K562 (cell line): Measurements from ENCODE around the gene ASIC1. TPM values are rescaled to one million over a fixed set of nuclear protein-coding genes. Genes with fewer than 3 reads are reported as not detected.
A peak's percentile ranks its signal among the peaks of the same experiment; 100 is the strongest.

ENCODE experiments used
- ARID4B ChIP-seq: sonication (generic); formaldehyde crosslinking; IDR thresholded peaks from 2 replicates; pipeline ENCODE4 v1.8.0; 2022; ENCODE audit warnings: mild to moderate bottlenecking, missing genetic modification reagents
- CTCFL ChIP-seq: IDR thresholded peaks from 2 replicates; pipeline ENCODE4 v1.6.1; 2011; ENCODE audit warnings: borderline replicate concordance, low read depth, mild to moderate bottlenecking, moderate library complexity, low read length; ENCODE audit not compliant: insufficient read depth, poor library complexity, severe bottlenecking
- GTF2F1 ChIP-seq: IDR thresholded peaks from 2 replicates; pipeline ENCODE4 v1.6.1; 2011; ENCODE audit warnings: low read depth, low read length, improper control_type of control experiment
- KDM1A ChIP-seq, 2 experiments: fragments of 450-650 bp; IDR thresholded peaks; 2 replicates each; pipeline ENCODE4 v1.6.1; 2016; ENCODE audit warnings: mild to moderate bottlenecking in 2 of 2
- MCM2 ChIP-seq: fragments of 450-650 bp; IDR thresholded peaks from 2 replicates; pipeline ENCODE4 v1.6.1; 2017; ENCODE audit warnings: low read depth, mild to moderate bottlenecking
- RBM25 ChIP-seq: fragments of 200-400 bp; formaldehyde crosslinking; IDR thresholded peaks from 2 replicates; pipeline ENCODE4 v1.6.1; 2018; ENCODE audit warnings: low read length, low read depth, moderate library complexity; ENCODE audit not compliant: severe bottlenecking
- TCFL5 ChIP-seq: fragments of 250-450 bp; sonication (Bioruptor Pico); conservative IDR thresholded peaks from 2 replicates; pipeline ENCODE4 v1.6.1; 2021; ENCODE audit warnings: mild to moderate bottlenecking, moderate library complexity, matching md5 sums
- TFAM ChIP-seq: fragments of 250-450 bp; sonication (Bioruptor Pico); conservative IDR thresholded peaks from 2 replicates; pipeline ENCODE4 v1.5.0; 2021; ENCODE audit warnings: mild to moderate bottlenecking, moderate library complexity
- ZBTB17 ChIP-seq: fragments of 450-650 bp; formaldehyde crosslinking; IDR thresholded peaks from 2 replicates; pipeline ENCODE4 v1.4.0; 2020; ENCODE audit warnings: mild to moderate bottlenecking
- ZBTB40 ChIP-seq, 2 experiments: fragments of 450-650 bp in 1 of 2; sonication (generic) in 1 of 2; formaldehyde crosslinking in 1 of 2; IDR thresholded peaks; 2 replicates each; pipeline versions ENCODE4 v1.7.1 to v1.9.0; 2016 to 2022; ENCODE audit warnings: inconsistent platforms in 1 of 2, mild to moderate bottlenecking in 1 of 2, missing genetic modification reagents in 1 of 2
- ZNF124 ChIP-seq: sonication (generic); formaldehyde crosslinking; IDR thresholded peaks from 2 replicates; pipeline ENCODE4 v1.8.1; 2022; ENCODE audit warnings: missing genetic modification reagents
- ZNF217 ChIP-seq: sonication (generic); formaldehyde crosslinking; IDR thresholded peaks from 2 replicates; pipeline ENCODE4 v1.8.0; 2022; ENCODE audit warnings: mild to moderate bottlenecking, missing genetic modification reagents
- ZNF830 ChIP-seq: fragments of 250-450 bp; sonication (Bioruptor Pico); IDR thresholded peaks from 2 replicates; pipeline ENCODE4 v1.5.0; 2021; ENCODE audit warnings: mild to moderate bottlenecking
- polyA plus RNA-seq, 8 experiments: library from polyadenylated mRNA; depleted of rRNA in 4 of 8; stranded (reverse) in 5 of 8; unstranded in 3 of 8; fragments of >200 nt; fragmentation: Nextera tagmentation in 2 of 8; fragmentation: Illumina TruSeq in 1 of 8; extraction: Ambion mirVana in 2 of 8; extraction: Trizol in 1 of 8; gene quantifications; 2 replicates each; pipeline versions ENCODE4 v1.2.1 to v1.2.3, GENCODE V29; 2011 to 2014; ENCODE audit warnings: inconsistent platforms in 1 of 8, missing spikeins in 1 of 8
- total RNA-seq, 7 experiments: library from RNA; depleted of rRNA in 6 of 7; stranded (reverse); fragments of >200 nt in 6 of 7; fragmentation: Illumina TruSeq in 2 of 7; extraction: Trizol in 2 of 7; gene quantifications; 2 replicates each; pipeline versions ENCODE4 v1.2.1 to v1.2.3, GENCODE V29; 2011 to 2021; ENCODE audit warnings: low replicate concordance in 1 of 7

ASIC1 gene
- total and polyA plus RNA-seq, 9 of the 15 experiments (the other 6 are each of a cell fraction or from before 2014, with no cell fraction given) = 0.01 to 1.7 (median 0.45) TPM

GRCh38 chr12:50024227-50024626 lies 33.2 kb upstream of the ASIC1 start (continued):
- TF ChIP-seq ARID4B (CRISPR knock-in tag) (no peak), TFAM (CRISPR knock-in tag) (no peak), ZNF830 (CRISPR knock-in tag) (no peak), GTF2F1 (no peak), RBM25 (peak; percentile 48), ZNF124 (CRISPR knock-in tag) (no peak), TCFL5 (CRISPR knock-in tag) (no peak), ZBTB40 (IDR thresholded peaks at IDR 0.05) (0 out of 2 replicates have a peak, but pooled peaks have one; percentile 27), ZBTB40 (CRISPR knock-in tag; IDR thresholded peaks at IDR 0.05) (no peak), KDM1A (IDR thresholded peaks at IDR 0.05) (peak; percentile 29 to 74; a peak in 2 of 4 replicates), ZNF217 (CRISPR knock-in tag) (no peak), CTCFL (no peak), MCM2 (no peak), ZBTB17 (CRISPR knock-in tag) (no peak)
